ENCODE measurements around the gene MTHFD1L.

DNA sequence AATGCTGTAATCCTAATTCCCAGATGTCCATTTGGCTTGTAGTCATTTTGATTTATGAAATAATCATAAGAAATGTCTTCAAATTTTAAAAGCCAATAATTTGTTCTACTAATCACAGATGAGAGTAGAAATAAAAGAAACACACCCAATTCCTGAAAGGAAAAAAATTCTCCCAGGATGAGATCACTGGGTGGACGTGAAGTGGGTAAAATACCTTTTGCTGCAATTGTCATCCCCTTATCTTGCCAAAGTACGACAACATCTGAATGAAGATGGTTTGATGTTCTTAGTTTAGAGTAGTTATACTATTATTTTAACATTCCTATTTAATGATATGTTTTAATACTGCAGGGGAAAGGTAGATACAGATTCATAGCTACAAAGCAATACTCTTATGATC lies 33.7 kb downstream of the MTHFD1L start:
- TF ChIP-seq, protein P1, sequence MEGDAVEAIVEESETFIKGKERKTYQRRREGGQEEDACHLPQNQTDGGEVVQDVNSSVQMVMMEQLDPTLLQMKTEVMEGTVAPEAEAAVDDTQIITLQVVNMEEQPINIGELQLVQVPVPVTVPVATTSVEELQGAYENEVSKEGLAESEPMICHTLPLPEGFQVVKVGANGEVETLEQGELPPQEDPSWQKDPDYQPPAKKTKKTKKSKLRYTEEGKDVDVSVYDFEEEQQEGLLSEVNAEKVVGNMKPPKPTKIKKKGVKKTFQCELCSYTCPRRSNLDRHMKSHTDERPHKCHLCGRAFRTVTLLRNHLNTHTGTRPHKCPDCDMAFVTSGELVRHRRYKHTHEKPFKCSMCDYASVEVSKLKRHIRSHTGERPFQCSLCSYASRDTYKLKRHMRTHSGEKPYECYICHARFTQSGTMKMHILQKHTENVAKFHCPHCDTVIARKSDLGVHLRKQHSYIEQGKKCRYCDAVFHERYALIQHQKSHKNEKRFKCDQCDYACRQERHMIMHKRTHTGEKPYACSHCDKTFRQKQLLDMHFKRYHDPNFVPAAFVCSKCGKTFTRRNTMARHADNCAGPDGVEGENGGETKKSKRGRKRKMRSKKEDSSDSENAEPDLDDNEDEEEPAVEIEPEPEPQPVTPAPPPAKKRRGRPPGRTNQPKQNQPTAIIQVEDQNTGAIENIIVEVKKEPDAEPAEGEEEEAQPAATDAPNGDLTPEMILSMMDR (IDR thresholded peaks at IDR 0.05), result no peak
- TF ChIP-seq POLR2A (IDR thresholded peaks at IDR 0.05; ENCODE audit: low read depth), result no peak
- TF ChIP-seq EP300 (IDR thresholded peaks at IDR 0.05), result no peak
